LNCaP clone FGC (cell line): Measurements from ENCODE around the gene TAS2R60.
"Not testable (repeated sequence)": the region's sequence is repeated elsewhere in the genome, so short reads cannot be mapped to it uniquely, and the experiment has no call there.

Experiments used
- DNase-seq: peaks from one replicate; pipeline ENCODE4 v3.0.0-alpha.2; 2011; ENCODE audit warnings: low read depth
- H3K4me3 ChIP-seq: 2 replicates; pipeline ENCODE4 v1.5.1; 2011; ENCODE audit warnings: mild to moderate bottlenecking, low read depth, low read length, control low read depth
- TF ChIP-seq, protein P1 (sequence below): IDR thresholded peaks from 2 replicates; pipeline ENCODE4 v1.5.1; 2012; ENCODE audit warnings: mild to moderate bottlenecking; ENCODE audit not compliant: control insufficient read depth, insufficient read depth; ENCODE audit errors: extremely low read depth

The TAS2R60 gene

DNA sequence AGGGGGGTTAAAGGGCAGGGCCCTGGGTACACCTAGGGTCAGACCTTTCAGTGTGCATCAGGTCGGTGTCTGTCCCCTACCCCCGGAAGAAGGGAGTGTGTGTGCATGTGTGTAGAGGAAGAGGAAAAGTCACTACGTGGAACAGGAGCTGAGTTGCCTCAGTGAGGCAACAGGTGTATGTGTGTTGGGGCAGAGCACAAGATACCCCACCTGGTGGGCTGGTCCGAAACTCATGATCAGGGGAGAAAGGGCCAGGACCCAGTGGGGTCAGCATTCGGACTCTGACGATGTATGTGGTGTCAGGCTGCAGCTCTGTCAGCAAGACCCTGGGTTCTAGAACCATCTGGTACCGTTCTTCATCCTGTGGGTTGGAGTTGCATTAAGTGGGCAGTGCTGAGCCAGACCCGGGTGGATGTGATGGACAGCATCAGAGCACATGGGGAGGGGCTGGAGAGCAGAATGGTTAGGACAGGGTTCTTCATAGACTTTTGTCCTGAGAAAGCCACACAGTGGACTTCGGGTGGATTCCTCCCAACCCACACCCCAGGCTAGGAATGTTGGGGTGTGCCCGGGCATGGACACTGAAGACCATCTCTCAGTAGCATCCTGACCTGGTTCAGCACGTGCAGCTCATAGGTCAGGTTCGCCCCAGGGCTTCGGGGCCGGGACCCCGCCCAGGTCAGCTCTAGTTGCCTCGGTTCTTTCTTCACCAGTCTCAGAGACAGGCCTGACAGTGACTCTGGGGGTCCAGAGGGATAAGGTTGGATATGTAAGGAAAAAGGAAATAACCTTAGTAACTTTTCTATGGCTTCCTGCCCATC lies 45.3 kb upstream of the TAS2R60 start:
- TF ChIP-seq, protein P1, sequence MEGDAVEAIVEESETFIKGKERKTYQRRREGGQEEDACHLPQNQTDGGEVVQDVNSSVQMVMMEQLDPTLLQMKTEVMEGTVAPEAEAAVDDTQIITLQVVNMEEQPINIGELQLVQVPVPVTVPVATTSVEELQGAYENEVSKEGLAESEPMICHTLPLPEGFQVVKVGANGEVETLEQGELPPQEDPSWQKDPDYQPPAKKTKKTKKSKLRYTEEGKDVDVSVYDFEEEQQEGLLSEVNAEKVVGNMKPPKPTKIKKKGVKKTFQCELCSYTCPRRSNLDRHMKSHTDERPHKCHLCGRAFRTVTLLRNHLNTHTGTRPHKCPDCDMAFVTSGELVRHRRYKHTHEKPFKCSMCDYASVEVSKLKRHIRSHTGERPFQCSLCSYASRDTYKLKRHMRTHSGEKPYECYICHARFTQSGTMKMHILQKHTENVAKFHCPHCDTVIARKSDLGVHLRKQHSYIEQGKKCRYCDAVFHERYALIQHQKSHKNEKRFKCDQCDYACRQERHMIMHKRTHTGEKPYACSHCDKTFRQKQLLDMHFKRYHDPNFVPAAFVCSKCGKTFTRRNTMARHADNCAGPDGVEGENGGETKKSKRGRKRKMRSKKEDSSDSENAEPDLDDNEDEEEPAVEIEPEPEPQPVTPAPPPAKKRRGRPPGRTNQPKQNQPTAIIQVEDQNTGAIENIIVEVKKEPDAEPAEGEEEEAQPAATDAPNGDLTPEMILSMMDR, result no peak
- no peak for DNase-seq
- H3K4me3 ChIP-seq, result no peak overlapping the region

DNA sequence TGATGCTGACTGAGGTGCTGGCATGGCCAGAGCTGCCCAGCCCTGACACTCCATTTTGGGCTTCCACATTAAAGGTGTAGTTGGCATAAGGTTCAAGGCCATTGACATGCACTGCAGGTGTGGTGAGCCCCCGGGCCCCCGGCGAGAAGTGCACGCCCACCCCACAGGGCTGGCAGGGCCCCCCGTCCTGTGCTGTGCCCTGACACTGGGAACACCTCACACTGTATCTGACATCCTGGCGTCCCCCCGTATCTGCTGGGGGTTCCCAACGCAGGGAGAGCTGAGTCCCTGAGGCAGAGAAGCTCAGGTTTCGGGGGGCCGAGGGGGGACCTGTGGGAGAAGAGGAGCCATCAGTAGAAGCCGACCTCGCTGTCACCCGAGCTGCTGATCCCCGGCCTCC lies 44.6 kb upstream of the TAS2R60 start:
- no peak overlapping the region for H3K4me3 ChIP-seq
- no peak for DNase-seq
- TF ChIP-seq, protein P1, result no peak

DNA sequence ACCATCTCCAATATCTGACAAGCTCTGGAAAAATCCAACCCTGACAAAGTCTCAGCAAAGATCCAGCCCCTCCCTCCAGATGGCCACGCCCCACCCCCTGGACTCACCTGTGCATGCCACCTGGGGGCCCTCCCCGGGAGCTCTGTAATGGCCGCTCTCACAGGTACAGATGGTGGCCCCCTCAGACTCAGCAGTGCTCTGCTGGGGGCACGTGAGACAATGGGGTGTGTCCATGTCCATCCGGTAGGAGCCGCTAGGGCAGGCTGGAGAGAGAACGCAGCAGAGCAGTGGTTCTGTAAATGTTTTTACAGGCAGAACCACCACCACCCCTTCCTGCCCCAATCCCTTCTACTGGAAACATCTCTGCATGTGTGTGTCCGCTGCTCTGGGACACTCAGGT lies 44.1 kb upstream of the TAS2R60 start:
- TF ChIP-seq, protein P1, result no peak
- DNase-seq, result no peak
- H3K4me3 ChIP-seq, result no peak overlapping the region

DNA sequence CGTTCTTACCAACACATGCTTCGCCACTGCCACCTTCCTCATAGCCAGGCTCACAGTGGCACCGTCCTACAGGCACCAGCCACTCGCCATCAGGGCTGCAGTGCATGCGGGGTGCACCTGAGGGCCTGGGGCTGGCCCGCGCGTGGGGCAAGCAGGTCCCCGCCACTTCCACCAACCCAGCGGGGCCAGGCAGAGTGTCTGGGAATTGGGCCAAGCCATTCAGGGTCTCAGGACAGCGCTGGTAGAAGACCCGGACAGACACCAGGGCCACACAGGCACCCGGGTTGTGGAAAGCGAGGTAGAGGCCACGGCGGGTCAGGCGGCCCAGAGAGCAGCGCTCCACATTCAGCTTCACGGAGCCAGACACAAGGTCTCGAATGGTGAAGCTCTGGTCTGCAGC lies 43.6 kb upstream of the TAS2R60 start:
- DNase-seq, result no peak
- no peak overlapping the region for H3K4me3 ChIP-seq
- TF ChIP-seq, protein P1, result no peak

DNA sequence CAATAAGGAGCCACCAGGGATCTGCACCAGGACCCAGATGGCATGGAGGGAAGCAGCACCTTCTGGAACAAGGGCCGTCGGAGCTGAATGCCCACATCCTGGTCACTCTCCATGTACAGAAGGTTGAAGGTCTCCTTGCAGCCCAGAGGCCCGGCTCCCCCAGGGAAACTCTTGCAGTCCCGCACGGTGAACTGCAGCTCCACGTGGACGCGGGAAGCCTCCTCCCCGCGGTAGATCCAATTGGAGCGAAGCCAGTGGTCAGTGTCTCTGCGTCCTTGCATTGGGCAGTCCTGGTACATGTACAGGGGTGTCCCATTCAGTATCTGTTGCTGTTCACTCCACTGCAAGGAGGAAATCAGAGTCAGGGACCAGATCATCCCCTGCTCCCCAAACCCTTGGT lies 42.0 kb upstream of the TAS2R60 start:
- no peak for DNase-seq
- no peak overlapping the region for H3K4me3 ChIP-seq
- TF ChIP-seq, protein P1, result no peak

DNA sequence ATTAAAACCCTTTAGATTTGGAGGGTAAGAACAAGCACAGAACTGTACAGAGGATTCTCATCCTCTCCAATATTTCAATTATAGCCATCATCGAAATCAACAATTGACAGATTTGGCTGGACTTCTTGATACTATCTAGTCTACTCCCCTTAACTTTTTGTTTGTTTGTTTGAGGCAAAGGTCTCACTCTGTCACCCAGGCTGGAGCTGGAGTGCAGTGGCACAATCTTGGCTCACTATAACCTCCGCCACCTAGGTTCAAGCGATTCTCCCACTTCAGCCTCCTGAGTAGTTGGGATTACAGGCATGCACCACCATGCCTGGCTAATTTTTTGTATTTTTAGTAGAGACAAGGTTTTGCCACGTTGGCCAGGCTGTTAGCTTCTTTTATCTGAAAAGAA lies 41.0 kb upstream of the TAS2R60 start:
- H3K4me3 ChIP-seq, DNase-seq: not testable (repeated sequence)

DNA sequence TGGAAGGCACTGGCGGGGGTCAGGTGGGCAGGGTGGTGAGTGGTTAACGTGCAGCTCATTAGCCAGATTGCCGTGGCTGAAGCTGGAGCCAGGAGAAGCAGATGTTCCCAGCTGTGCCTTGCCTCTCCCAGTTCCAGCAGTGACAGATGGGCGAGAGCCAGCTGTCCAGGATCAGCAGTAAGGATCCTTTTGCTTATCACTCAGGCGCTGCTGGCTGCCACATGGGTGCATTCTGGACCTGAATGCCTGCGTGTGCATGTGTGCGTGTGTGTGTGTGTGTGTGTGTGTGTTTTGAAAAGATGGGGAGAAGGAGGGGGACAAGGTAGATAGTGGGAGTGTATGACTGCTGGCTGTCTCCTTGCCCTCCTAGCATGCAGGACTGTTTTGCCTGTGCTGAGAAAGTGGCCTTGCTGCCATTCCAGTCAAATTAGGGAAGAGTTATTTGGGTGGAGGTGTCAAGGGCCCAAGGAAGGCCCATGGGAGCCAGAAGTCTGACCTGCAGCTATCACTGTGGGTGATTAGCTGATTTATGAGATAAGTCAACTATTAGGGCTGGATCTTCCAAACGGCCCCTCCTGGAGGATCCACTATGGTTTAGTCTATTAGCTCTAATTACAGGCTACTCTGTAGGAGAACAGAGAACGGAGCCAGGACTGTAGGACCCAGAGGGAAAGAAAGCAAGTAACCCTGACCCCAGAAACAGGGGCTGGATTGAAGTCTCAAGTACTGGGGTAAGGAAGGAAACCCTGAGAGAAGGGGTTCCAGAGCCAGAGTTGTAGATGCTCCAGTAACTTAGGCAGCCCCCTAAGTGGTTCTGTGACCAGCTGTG lies 37.9 kb upstream of the TAS2R60 start:
- TF ChIP-seq, protein P1, result no peak
- no peak for DNase-seq
- H3K4me3 ChIP-seq, result no peak overlapping the region
